Left lobe of liver (tissue), 2 donors: ENCODE data around the gene IL25. TPM values are rescaled to one million over a fixed set of nuclear protein-coding genes. Genes with fewer than 3 reads are reported as not detected.
A peak's percentile ranks its signal among the peaks of the same experiment; 100 is the strongest.
"Not testable (repeated sequence)": the region's sequence is repeated elsewhere in the genome, so short reads cannot be mapped to it uniquely, and the experiment has no call there.

Experiments used
- ATAC-seq: fragments of 200-7000 bp; cut with Tn5 transposase; one replicate; pipeline ENCODE4 v1.9.1; 2020; ENCODE audit warnings: mild to moderate bottlenecking, moderate library complexity
- DNase-seq: peaks from one replicate; pipeline ENCODE4 v3.0.0-alpha.2; 2020; ENCODE audit warnings: low spot score
- total RNA-seq: library from RNA; stranded (reverse); gene quantifications from one replicate; pipeline ENCODE4 v1.2.1, GENCODE V29; 2021
- donor health status: DM: no; HTN: no; CAD: no; lungs with moderate emphysema.
- donor health status: DM: no; HTN: yes; CAD: no.

Gene IL25
- total RNA-seq, 1 donor from 2014 or later: not detected

DNA sequence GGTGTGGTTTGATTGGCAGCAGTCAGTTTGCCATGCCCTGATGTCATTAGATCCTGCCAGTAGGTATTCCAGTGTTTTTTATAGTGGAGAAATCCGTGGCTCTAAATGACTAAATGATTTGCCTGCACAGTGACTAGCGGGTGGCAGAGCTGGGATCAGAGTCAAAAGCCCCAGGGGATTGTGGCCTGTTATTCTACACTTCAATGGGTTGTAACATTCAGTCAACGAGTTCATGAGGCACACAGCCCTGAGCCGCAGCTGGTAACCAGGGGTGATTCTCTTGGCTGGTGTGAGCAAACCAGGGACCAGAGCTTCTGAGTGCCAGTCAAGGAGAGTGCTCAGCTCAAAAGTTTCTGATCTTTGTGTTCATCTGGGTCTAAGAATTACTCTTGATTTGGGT is 33.6 kb downstream of the IL25 start:
- no peak for ATAC-seq
- no peak for DNase-seq

DNA sequence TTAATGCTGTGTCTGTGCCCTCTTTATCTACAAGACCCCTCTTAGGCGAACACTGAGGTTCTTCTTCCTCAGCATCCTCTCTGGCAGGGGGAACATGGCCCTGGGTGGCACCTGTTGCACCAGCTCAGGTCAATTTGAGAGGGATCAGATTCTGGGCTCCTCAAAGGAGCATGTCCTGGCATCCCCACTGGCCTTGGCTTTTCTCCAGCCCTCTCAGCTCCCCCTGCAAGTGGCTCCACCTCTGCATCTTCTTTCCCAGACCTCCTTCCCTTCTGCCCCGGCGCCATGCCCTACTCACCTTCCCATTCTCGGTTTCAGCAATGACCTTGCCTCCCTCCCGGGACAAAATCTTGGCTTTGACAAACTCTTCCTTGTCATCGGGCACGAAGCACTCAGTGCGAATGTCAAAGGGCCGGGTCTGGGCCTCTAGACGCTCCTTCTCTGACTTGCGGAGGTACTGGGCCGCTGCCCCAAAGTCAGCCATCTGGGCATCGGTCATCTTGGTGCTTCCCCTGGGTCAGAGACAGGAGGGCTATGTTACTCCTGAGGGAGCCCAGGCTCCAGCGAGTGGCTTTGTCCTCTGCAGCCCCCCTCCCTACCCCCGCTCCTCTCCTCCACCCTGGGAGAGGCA is 34.2 kb downstream of the IL25 start:
- DNase-seq (no peak), ATAC-seq (no peak)

DNA sequence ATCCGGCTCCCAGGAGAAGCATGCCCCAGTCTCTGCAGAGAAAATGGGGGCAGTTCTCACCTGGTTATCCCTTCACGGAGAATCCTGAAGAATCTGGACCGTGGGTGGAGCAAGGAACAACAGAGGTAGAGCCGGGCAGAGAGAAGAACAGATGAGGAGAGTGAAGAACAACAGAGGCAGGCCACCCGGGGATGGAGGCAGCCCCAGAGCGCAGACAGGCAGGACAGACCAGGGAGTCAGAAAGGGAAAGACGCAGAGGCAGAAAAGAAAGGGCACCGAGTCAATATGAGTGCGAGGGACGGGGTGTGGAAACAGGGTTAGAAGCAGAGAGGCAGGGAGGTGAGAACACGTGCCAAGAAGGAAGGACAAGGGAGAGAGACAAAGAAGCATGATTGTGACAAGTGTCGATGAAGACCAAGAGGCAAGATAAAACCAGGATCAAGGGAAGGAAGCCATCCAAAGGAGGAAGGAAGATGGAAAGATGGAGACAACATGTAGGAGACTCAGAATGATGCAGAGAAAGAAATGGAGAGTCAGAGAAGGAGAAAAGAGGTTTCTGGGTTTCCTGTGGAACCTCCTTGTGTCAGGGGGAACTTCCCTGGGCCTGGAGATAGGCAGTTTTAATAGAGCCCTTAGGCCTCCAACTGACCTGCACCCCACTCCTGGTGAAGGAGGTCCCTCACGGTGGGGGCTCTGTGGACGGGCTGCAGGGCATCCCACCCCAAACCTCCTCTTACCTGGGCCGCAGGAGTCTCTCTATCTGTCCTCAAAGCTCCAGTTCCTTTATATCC is 35.1 kb downstream of the IL25 start, which contains the start of gene MYH6:
MYH6 (minus strand) TSS at position 758 of the 791 bp plus-strand sequence. CDS start 1,050 bp downstream, outside the sequence.
- no peak for ATAC-seq
- DNase-seq: no peak

DNA sequence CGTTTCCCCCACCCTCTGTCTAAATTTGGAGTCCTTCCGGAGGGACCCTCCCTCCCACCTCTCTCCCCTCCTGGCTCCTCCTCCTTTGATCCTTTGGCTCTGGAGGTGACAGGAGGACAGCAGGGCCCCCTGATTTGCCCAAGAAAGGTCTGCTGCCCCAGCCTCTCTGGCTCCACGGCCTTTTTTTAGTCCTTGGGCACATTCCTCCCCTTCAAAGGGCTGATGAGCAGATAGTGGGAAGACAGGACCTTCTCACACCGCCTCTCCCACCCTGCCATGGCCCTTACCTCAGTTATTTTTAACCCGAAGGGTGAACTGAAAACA is 35.7 kb downstream of the IL25 start:
- DNase-seq (no peak), ATAC-seq (no peak)

DNA sequence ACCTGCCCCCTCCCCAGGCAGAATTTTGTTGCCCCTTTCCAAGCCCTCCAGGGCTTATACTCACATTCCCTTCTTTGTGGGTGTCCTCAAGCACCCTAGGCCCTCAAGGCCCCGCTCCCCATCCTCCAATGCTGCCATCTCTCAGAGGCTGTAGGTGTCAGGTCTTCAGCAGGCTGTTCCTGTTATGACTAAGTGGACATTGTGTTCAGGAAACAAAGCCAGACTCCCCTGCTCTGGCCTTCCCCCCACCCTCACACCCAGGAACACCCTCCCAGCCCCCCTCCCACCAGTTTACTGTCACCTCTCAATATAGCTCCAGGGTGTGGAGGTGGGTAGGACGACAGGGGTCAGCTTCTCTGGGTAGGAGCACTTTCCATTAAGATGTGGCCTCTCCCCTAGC is 36.9 kb downstream of the IL25 start:
- no peak for ATAC-seq
- no peak for DNase-seq

DNA sequence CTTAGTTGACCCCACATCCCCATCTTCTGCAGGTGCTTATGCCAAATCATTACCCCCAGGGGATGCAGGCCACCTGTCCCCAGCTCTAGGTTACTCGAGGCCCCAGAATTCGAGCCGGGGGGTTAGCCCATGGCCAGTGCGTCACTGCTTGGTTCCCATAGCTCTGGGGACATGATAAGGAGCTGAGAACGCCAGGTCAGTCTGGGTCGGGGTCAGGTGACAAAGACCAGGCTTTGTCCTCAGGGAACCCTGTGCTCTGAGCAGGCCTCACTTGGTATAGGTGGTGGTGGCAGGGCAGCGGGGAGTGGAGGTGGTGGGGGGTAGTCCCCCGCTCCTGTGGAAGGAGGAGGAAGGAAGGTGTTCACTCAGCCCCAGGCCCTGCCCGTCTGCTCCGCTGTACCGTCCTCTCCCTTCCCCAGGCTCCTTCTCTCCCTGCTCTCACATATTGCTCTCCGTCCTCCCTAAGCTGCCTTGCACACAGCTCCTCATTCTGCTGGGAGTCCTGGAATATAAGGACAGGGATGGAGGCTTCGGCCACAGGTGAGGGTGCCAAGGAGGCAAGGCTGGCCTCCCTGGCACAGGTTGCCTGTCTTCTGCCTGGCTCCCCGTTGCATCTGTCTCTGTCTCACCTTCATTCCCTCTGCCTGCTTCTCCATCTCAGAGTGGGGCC is 37.5 kb downstream of the IL25 start:
- no peak for DNase-seq
- ATAC-seq: no peak

DNA sequence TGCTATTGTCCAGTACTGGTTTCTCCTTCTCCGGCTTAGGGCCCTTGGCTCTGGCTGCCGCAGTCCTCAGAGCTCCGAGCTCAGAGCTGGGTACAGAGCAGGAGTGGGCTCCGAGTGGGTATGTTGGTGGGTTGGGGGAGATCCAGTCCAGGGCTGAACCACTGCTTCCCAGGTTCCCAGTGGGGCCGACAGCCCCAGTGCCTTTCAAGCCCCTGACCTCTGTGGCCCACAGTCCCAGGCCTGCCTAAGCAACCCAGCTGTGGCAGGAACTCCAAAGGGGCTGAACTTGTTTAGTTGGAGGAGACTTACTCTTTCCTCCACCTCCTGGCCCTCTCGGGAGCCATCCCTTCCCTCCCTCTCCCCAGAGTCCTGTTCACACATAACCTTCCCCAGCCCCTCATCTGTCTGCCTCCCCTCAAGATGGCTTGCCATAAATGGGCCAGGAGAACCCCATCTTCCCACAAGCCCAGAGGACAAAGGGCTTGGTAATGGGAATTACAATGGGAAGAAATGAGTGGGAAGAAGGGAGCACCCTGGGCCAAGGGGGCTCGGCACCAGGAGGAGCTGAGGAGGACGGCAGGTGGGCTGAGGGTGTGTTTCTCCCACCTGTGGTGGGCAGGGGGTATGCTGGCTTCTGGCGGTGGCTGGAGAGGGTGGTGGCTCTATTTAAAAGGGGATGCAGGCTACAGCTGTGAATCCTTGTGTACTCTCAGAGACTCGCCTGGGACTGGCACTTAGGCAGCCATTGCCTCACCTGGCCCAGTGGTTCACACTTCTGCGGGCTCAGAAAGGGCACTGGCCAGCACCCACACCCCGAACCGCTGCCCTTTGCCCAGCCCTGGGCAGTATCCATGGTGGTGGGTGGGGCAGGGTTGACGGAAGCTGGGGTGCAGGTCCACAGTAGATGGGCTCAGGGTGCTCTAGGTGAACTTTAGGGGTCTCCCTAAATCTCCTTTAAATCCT is 39.2 kb downstream of the IL25 start:
- ATAC-seq (no peak), DNase-seq (no peak)

DNA sequence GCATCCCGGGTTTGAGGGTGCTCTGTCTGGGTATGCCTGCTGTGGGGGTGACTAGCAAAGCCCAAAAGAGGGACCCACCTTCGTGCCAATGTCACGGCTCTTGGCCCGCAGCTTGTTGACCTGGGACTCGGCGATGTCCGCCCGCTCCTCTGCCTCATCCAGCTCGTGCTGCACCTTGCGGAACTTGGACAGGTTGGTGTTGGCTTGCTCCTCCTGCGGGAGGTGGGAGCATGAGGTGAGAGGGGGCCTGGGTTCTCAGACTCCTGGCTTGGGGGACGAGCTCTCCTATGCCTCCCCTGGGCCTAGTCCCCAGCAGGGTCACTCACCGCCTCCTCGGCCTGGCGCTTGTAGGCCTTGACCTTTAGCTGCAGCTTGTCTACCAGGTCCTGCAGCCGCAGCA is 41.1 kb downstream of the IL25 start:
- ATAC-seq (no peak), DNase-seq (no peak)

DNA sequence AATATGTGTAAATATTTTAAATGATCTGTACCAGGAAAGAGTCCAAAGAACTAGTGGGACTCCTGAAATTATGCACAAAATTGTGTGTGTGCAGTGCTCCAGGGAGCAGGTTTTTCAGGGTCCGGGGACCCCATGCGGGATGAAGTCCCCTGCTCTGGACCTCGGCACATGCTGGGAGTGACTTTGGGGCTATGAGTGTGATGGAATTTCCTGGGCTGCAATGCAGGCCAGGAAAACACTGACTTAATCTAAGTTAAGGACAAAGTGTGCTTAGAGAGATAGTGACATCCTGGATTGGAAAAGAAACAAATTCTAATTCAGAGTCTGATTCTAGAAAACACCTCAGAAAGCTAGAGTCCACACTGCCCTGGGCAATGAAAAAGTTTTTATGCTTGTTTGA is 41.6 kb downstream of the IL25 start:
- peak; percentile 21 for ATAC-seq
- DNase-seq: no peak

DNA sequence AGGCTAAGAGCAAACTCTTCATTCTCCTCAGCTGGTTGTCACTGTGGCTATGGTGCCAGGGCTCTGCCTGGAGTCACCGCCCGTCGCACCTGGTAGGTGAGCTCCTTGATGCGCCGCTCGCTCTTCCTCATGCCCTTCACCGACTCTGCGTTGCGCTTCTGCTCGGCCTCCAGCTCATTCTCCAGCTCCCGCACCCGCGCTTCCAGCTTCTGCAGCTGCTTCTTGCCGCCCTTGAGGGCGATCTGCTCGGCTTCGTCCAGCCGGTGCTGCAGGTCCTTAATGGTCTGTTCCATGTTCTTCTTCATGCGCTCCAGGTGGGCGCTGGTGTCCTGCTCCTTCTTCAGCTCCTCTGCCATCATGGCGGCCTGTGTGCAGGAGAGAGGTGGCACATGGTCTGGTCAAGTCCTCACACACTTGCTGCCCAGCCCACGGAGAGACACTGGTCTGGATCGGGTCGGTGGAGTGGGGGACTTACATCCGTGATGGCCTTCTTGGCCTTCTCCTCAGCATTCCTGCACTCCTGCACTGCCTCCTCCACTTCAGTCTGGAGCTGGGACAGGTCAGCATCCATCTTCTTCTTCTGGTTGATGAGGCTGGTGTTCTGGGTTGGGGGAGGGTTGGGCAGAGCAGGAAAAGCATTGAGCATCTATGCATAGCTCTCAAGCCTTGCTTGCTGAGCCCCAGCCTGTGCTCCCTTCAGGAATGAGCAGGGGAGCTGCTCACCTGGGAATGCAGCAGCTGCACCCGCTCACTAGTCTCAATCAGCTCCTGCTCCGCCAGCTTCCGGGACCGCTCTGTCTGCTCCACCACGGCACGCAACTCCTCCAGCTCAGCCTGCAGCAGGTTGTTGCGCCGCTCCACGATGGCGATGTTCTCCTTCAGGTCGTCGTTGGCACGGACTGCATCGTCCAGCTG is 42.6 kb downstream of the IL25 start:
- no peak for ATAC-seq
- DNase-seq: no peak

DNA sequence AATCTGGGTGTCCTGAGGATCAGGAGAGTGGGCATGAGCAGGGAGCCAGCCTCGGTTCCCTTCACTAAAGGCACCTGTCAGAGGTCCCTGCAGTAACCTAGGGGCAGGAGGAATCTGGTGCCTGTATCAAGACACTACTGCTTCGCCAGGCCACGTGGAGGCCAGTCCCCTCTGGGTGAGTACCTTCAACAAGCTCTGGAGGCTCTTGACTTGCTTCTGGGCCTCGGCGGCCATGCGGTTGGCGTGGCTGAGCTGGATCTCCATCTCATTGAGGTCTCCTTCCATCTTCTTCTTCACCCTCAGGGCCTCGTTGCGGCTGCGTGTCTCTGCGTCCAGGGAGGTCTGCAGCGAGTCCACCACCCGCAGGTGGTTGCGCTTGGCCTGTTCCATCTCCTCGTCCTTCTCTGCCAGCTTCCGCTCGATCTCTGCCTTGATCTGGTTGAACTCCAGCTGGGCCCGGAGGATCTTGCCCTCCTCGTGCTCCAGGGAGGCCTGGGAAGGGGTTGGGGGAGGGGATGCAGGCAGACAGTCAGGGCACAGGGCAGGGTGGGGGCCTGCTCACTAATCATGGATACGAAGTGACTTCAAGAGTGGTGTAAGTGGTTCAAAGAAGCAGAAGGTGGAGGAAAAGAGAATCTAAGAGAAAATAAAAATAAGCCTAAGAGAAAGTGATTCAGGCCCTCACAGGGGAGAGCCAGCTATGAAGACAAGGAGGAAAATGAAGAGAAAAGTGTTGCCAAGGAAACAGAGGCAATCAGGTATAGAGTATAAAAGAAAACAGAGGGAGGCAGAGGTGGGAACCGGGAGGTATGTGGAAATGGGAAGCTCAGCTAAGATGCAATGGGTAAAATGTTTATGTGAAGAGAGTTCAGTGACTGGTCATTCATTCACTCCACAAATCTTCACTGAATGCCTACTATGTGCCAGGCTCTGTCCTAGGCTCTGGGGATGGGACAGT is 43.5 kb downstream of the IL25 start:
- DNase-seq (no peak), ATAC-seq (no peak)

DNA sequence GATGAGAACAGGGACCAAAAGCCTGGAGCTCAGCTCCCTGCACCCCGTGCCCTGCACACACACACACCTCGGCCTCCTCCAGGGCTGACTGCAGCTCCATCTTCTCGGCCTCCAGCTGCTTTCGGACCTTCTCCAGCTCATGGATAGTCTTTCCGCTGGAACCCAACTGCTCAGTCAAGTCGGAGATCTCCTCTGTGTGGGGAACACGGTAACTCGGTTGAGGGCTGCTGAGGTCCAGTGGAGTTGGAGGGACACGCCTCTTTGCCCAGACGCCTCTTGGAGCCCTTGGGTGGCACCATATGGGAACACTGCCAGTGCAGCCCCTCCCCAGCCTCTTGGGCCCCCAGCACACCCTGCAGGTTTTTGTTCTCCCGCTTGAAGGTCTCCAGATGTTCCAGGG is 44.2 kb downstream of the IL25 start:
- no peak for ATAC-seq
- DNase-seq: no peak

DNA sequence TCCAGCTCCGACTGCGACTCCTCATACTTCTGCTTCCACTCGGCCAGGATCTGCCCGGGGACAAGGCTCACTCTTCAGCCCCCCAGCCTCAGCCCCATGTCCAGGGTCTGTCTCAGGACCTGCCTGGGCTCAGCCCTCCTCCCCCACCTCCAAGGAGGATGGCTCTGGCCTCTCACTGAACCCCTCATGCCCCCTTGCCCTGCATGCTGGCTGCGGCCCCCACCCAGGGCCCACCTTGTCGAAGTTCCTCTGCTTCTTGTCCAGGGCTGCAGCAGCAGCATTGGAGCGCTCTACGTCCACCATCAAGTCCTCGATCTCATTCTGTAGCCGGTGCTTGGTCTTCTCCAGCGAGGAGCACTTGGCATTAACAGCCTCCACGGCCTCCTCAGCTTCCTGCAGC is 44.7 kb downstream of the IL25 start:
- DNase-seq, ATAC-seq: not testable (repeated sequence)

DNA sequence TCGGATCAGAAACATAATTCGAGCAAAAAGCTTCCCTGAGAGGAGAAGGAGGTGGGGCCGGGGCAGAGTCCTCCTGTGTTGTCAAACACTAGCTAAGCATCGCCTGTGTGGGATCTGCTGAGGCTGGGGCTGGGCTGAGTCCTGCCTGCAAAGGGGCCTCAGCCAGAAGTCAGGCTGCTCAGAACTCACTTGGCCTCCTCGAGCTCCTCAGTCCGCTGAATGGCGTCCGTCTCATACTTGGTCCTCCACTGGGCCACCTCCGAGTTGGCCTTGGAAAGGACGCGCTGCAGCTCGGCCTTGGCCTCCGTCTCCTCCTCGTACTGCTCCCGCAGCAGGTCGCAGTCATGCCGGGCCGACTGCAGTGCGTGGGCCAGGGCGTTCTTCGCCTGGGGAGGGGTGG is 45.4 kb downstream of the IL25 start:
- DNase-seq (no peak), ATAC-seq (no peak)

DNA sequence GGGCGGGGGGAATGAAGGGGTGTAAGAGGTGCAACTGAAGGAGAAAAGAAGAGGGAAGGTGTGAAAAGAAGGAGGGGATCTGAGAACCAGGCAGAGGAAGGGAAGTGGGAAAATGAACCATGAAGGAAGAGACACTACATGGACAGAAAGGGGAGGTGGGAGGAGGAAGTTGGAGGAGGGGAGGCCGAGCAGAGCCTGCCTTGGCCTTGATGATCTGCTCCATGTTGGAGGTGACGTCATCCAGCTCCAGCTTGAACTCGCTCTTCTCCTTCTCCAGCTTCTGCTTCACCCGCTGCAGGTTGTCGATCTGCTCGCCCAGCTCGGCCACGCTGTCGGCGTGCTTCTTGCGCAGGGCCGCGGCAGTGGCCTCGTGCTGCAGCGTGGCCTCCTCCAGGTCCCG is 47.0 kb downstream of the IL25 start:
- not testable (repeated sequence) for ATAC-seq, DNase-seq

DNA sequence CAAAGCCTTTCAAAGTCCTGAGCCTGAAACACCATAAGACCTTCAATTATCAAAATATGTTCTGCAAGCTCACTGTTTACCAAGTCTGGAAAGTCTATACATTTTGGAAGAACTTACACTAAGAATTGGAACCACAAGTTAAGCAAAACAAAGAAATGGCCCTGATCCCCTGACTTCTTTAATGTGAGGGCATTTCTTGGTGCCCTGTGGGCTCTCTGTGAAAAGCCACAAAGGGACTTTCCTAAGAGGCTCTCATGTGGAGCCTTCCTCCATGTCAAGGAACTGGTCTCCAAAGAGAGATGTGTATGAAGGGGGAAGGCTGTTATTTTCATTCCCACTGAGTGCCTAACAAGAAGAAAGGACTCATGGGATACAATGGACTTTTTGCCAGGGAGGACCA is 49.0 kb downstream of the IL25 start:
- DNase-seq (no peak), ATAC-seq (no peak)

DNA sequence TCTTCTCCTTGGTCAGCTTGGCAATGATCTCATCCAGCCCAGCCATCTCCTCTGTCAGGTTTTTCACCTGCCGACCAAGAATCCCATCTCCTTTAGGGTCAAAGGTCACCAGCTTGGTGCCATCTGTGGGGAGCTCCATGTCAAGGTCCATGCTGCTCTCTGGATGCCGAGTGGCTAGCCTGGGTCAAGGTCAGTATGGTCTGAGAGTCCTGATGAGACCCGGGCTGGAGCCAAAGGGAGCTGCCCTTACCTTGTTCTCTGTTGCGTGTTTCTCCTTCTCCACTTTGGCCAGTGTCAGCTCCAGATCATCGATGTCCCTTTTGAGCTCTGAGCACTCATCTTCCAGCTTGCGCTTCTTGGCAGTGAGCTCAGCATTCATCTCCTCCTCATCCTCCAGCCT is 51.0 kb downstream of the IL25 start:
- no peak for DNase-seq

DNA sequence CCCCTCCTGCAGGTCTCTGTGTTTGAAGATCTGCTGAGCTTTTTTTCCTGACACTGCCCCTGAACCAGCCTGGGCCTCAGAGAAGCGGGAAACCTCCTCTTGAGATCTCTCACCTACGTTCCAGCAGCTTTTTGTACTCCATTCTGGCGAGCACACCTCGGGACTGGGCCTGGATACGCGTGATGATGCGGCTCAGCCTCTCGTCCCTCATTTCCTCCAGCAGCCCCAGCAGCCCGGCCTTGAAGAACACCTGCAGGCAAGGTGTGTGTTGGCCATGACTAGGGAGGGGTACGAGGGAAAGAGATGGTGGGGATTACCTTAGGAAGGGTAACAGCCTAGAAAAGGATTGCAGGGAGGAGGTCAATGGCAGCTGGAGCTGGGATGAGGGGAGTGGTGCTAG is 52.6 kb downstream of the IL25 start:
- no peak for DNase-seq
- no peak for ATAC-seq

More for the DNA sequence above, 51.0 kb downstream of the IL25 start:
- no peak for ATAC-seq

DNA sequence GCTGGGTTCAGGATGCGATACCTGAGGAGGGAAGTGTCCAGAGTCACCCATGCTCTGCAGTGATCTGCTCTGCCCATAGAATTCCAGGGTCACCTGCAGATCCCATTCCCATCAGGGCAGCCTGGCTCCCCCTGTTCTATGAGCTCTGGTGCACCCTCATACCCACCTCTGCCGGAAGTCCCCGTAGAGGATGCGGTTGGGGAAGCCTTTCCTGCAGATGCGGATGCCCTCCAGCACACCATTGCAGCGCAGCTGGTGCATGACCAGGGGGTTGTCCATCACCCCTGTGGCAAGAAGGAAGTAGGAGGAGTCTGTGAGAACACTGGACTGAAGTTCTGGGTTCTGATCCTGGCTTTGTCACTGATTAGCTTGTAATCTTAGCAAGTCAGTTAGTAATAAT is 53.2 kb downstream of the IL25 start:
- DNase-seq: not testable (repeated sequence)

More for the DNA sequence above, 53.2 kb downstream of the IL25 start:
- ATAC-seq: not testable (repeated sequence)
